Esophagus muscularis mucosa (tissue), 4 donors: Measurements from ENCODE around the gene APLP2. TPM values are rescaled to one million over a fixed set of nuclear protein-coding genes. Genes with fewer than 3 reads are reported as not detected.
"Not testable (repeated sequence)": the region's sequence is repeated elsewhere in the genome, so short reads cannot be mapped to it uniquely, and the experiment has no call there.

Experiments used
- DNase-seq: peaks from one replicate; pipeline ENCODE4 v3.0.0-alpha.2; 2017; ENCODE audit errors: extremely low spot score
- H3K27ac ChIP-seq, 4 donors: fragments of 200-600 bp; sonication (generic); replicated peaks in 1 of 4; 1 replicate in 3 of 4; 2 replicates in 1 of 4; pipeline ENCODE4 v1.5.1; 2016 to 2019; ENCODE audit warnings: mild to moderate bottlenecking in 1 of 4
- H3K27me3 ChIP-seq, 4 donors: fragments of 200-600 bp; sonication (generic); one replicate each; pipeline versions ENCODE4 v1.5.1 to v1.6.0; 2016 to 2019
- H3K36me3 ChIP-seq, 4 donors: fragments of 200-600 bp; sonication (generic); one replicate each; pipeline ENCODE4 v1.5.1; 2016 to 2019
- H3K4me1 ChIP-seq, 4 donors: fragments of 200-600 bp; sonication (generic); one replicate each; pipeline ENCODE4 v1.5.1; 2016 to 2019
- H3K4me3 ChIP-seq, 4 donors: fragments of 200-600 bp; sonication (generic); 1 replicate in 2 of 4; 2 replicates in 2 of 4; pipeline ENCODE4 v1.5.1; 2016 to 2019; ENCODE audit warnings: mild to moderate bottlenecking in 4 of 4, moderate library complexity in 1 of 4
- H3K9me3 ChIP-seq, 4 donors: fragments of 200-600 bp; sonication (generic); 1 replicate in 3 of 4; 2 replicates in 1 of 4; pipeline ENCODE4 v1.5.1; 2016 to 2019
- CTCF ChIP-seq, 3 experiments: fragments of 200-600 bp in 2 of 3; fragments of 450-650 bp in 1 of 3; sonication (generic) in 2 of 3; IDR thresholded peaks; one replicate each; pipeline ENCODE4 v1.5.1; 2017 to 2019; ENCODE audit warnings: antibody characterized with exemption in 3 of 3, mild to moderate bottlenecking in 2 of 3, moderate library complexity in 1 of 3
- EP300 ChIP-seq: sonication (generic); formaldehyde crosslinking; IDR thresholded peaks from one replicate; pipeline ENCODE4 v1.6.1; 2017; ENCODE audit warnings: antibody characterized with exemption
- POLR2A ChIP-seq: fragments of 450-650 bp; IDR thresholded peaks from one replicate; pipeline ENCODE4 v1.6.1; 2017; ENCODE audit warnings: antibody characterized with exemption, moderate library complexity, mild to moderate bottlenecking, low read depth
- POLR2AphosphoS5 ChIP-seq, 2 donors: sonication (generic); formaldehyde crosslinking; IDR thresholded peaks; one replicate each; pipeline ENCODE4 v1.6.1; 2017; ENCODE audit warnings: antibody characterized with exemption in 2 of 2
- WGBS: methylation state at CpG from one replicate; pipeline ENCODE4 v1.1.5; 2018; 5-methylcytosine and 5-hydroxymethylcytosine counted together
- intact Hi-C: fragments of 100-400 bp; cut with DNase I; formaldehyde crosslinking; loops from one replicate; pipeline ENCODE4 v1.15.1; 2023
- total RNA-seq, 4 donors: library from RNA; depleted of rRNA; stranded (reverse); fragments of >200 nt; gene quantifications; one replicate each; pipeline versions ENCODE4 v1.1.0 to v1.2.1, GENCODE V29; 2016

APLP2 gene
- total RNA-seq, 4 donors from 2014 or later, result 311 to 479 (median 410) TPM

- no peak for DNase-seq
- Histone ChIP-seq H3K27ac (no peak overlapping the region), H3K9me3 (no peaks in the 10 kb centered on the region), H3K4me3 (no peak overlapping the region), H3K36me3 (no peaks in the 10 kb centered on the region), H3K27me3 (no peaks in the 10 kb centered on the region), H3K4me1 (peaks cover 38 to 76% (median 74%) of the 10 kb centered on the region in 4 donors)
- TF ChIP-seq POLR2AphosphoS5 (IDR thresholded peaks at IDR 0.05) (no peak), EP300 (no peak), CTCF (IDR thresholded peaks at IDR 0.05) (no peak), POLR2A (no peak)
- intact Hi-C loops, result no loop called here
- 56% methylated on average over 5 of the region's 5 CpGs for WGBS
Measured at GRCh38 chr11:130100381-130101095, 30.8 kb downstream of the APLP2 start.

GRCh38 chr11:130101661-130102060 is 32.0 kb downstream of the APLP2 start:
- 39% methylated on average over 5 of the region's 5 CpGs for WGBS
- H3K27ac ChIP-seq, result no peak overlapping the region
- H3K36me3 ChIP-seq, result no peaks in the 10 kb centered on the region
- DNase-seq, result no peak
- peak in 1 of 2 donors; percentile 5 for TF ChIP-seq POLR2AphosphoS5 (IDR thresholded peaks at IDR 0.05)
- TF ChIP-seq POLR2A, result no peak
- intact Hi-C loops, result no loop called here
- H3K4me3 ChIP-seq, result no peak overlapping the region
- H3K9me3 ChIP-seq, result no peaks in the 10 kb centered on the region
- peaks cover 35 to 67% (median 66%) of the 10 kb centered on the region in 4 donors for H3K4me1 ChIP-seq
- H3K27me3 ChIP-seq, result no peaks in the 10 kb centered on the region

GRCh38 chr11:130102301-130103249 is 32.9 kb downstream of the APLP2 start:
- no peak for TF ChIP-seq EP300
- TF ChIP-seq POLR2A, result no peak
- WGBS, result 86% methylated on average over 9 of the region's 9 CpGs
- DNase-seq, result no peak
- H3K36me3 ChIP-seq, result no peaks in the 10 kb centered on the region
- no peaks in the 10 kb centered on the region for H3K27me3 ChIP-seq
- peak overlapping the region; percentile 17 to 58 (median 36) for H3K27ac ChIP-seq
- H3K4me1 ChIP-seq, result peaks cover 35 to 62% (median 60%) of the 10 kb centered on the region in 4 donors
- intact Hi-C loops, result no loop called here
- H3K4me3 ChIP-seq, result no peak overlapping the region
- no peaks in the 10 kb centered on the region for H3K9me3 ChIP-seq

GRCh38 chr11:130103296-130103814 is 33.7 kb downstream of the APLP2 start:
- no peaks in the 10 kb centered on the region for H3K27me3 ChIP-seq
- H3K27ac ChIP-seq, result peak overlapping the region; percentile 17 to 58 (median 36)
- 25% methylated on average over 5 of the region's 5 CpGs for WGBS
- H3K4me3 ChIP-seq, result no peak overlapping the region
- H3K4me1 ChIP-seq, result peaks cover 35 to 62% (median 58%) of the 10 kb centered on the region in 4 donors
- no peak for DNase-seq
- no peaks in the 10 kb centered on the region for H3K36me3 ChIP-seq
- intact Hi-C loops, result no loop called here
- TF ChIP-seq POLR2A (no peak), CTCF (IDR thresholded peaks at IDR 0.05) (no peak), EP300 (no peak), POLR2AphosphoS5 (IDR thresholded peaks at IDR 0.05) (no peak)
- H3K9me3 ChIP-seq, result no peaks in the 10 kb centered on the region

GRCh38 chr11:130106381-130106780 is 36.7 kb downstream of the APLP2 start:
- peaks cover 23 to 32% (median 30%) of the 10 kb centered on the region in 4 donors for H3K4me1 ChIP-seq
- no peaks in the 10 kb centered on the region for H3K27me3 ChIP-seq
- intact Hi-C loops, result no loop called here
- DNase-seq, result no peak
- H3K36me3 ChIP-seq, result peaks cover 12 to 19% (median 15%) of the 10 kb centered on the region in 4 donors
- H3K9me3 ChIP-seq, result no peaks in the 10 kb centered on the region
- no peak overlapping the region for H3K27ac ChIP-seq
- TF ChIP-seq POLR2AphosphoS5 (IDR thresholded peaks at IDR 0.05) (no peak), POLR2A (no peak), EP300 (no peak), CTCF (IDR thresholded peaks at IDR 0.05) (no peak)
- H3K4me3 ChIP-seq, result no peak overlapping the region
- 83% methylated on average over 5 of the region's 5 CpGs for WGBS

- WGBS, result 94% methylated on average over 4 of the region's 4 CpGs
Measured at GRCh38 chr11:130108671-130109070, 39.0 kb downstream of the APLP2 start.

More at GRCh38 chr11:130108671-130109070, 39.0 kb downstream of the APLP2 start:
- DNase-seq, H3K27me3 ChIP-seq, H3K4me3 ChIP-seq, H3K27ac ChIP-seq, H3K9me3 ChIP-seq, intact Hi-C loops, H3K4me1 ChIP-seq: not testable (repeated sequence)
- peaks cover 13 to 40% (median 27%) of the 10 kb centered on the region in 4 donors for H3K36me3 ChIP-seq
